SKM-1 treated with dmso at 0.1 percent for 144 hours (cell line): ENCODE data around the gene NDE1.

Source experiments
- DNase-seq: peaks from one replicate; lab custom pipeline; 2025; ENCODE audit not compliant: unreplicated experiment; lab: John Stamatoyannopoulos, UW

The NDE1 gene

GRCh38 chr16:15732416-15732815 is 82.4 kb downstream of the NDE1 start:
- no peak for DNase-seq

DNA sequence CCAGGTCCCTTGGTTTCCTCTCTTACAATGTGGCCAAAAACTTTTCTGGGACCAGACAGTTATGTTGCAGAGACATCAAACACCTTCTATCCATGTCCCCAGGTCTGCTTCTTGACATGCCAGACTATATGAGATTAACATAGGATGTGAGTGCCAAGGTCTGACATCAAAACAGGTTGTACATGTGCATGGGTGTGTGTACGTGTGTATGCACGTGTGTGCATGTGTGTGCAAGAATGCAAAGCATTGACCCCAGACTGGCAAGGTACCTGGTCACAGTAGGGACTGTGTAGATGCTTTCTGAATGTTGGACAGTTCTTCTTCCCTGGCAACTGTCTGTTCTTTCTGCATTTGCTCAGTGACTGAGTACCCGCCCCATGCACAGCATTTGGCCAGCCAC is 85.6 kb downstream of the NDE1 start:
- no peak for DNase-seq

GRCh38 chr16:15736529-15736928 is 86.5 kb downstream of the NDE1 start:
- no peak for DNase-seq

DNA sequence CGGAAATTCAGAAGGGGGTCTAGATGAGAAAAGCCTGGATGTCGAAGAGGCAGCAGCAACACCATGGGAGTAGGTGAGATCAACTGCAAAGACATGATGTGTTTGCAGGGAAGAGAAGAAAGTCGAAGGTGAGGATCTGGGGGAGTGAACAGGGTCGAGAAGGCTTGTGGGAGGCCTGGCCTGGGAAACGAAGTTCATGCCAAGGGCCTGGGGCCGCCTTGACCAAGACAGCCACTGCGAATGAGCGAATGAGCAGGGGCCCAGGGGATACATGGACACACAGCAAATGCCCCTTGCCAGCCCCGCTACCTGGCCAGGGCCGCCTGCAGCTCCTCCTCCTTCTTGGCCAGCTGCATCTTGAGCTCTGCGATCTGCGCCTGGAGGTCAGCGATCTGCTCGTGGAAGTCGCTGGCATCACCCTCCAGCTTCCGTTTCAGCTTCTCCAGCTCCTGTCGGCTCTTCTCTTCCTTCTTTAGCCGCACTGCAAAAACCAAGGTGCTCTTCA is 87.1 kb downstream of the NDE1 start:
- no peak for DNase-seq

- DNase-seq = no peak
These were observed 89.4 kb downstream of the NDE1 start for GRCh38 chr16:15739464-15739863.

DNA sequence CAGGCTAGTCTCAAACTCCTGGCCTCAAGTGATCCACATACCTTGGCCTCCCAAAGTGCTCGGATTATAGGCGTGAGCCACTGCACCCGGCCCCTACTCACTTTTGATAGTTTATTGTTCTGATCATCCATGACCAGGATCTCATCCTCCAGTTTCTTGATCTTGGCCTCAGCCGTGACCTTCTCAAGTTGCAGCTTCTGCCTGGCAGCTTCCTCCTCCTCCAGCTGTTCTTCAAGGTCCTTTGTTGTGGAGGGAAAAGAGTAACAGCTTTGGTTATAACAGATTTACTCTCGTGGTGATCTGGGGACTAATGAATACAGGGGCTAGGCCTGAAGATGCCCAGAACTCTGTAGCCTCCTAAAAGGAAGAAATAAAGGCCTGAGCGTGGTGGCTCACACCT is 89.9 kb downstream of the NDE1 start:
- DNase-seq = no peak

DNA sequence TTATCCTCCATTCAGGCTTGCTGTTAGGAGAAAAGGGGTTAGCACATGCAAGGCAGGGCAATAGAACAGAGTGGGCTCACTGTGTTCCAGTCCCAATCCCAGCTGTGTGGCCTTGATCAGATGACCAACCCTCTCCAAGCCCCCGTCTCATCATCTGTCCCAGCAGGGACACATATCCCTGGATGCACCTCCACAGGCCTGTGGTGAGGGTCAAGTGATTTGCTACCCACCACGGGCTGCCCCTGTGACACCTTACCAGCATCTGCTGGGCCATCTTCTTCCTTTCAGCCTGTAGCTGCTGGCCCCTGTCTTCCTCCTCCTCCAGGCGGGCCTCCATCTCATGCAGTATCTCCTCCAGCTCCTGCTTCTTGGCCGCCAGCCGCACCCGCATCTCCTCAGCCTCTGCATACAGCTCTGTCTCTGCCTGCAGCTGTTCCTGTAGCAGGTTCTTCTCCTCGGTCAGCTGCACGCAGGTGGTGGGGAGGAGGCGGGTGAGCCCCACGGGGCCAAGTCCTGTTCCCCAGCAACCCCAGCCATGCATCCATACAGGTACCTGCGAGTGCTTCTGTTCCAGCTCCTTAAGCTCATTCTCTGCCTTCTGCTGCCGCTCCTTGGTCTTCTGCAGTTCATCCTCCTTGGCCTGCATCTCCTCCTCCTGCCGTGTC is 91.3 kb downstream of the NDE1 start:
- no peak for DNase-seq

DNA sequence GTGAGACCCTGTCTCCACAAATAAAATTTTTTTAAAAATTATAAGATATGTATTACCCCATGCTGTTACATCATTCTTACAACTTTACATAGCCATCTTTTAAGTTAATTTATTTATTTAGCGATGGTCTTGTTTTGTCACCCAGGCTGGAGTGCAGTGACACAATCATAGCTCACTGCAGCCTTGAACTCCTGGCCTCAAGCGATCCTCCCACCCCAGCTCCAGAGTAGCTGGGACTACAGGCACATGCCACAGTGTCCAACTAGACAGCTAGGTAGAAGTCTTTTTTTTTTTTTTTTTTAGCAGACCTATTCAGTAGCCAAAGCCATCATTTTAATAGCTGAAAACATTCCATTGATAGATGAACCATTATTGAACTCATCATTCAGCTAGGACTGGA is 92.7 kb downstream of the NDE1 start:
- DNase-seq = no peak

DNA sequence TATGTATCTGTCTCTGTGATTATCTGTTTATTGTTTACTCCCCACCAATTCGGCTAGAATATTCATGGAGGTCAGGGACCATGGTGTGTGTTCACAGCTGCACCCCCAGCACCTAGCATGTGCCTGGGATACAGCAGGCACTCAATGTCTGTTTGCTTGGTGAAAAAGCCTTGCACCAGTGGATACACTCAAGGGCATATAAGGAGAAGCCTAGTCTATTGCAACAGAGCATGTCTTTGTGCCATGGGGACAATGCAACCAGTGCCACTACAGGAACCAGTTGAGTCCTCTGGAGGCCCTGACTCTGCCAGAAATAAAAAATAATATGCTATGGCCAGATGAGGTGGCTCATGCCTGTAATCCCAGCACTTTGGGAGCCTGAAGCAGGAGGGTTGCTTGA is 93.6 kb downstream of the NDE1 start:
- no peak for DNase-seq

GRCh38 chr16:15746332-15746731 is 96.3 kb downstream of the NDE1 start:
- no peak for DNase-seq

GRCh38 chr16:15747937-15748336 is 97.9 kb downstream of the NDE1 start:
- no peak for DNase-seq

- no peak for DNase-seq
These were observed 98.6 kb downstream of the NDE1 start for GRCh38 chr16:15748654-15749053.

DNA sequence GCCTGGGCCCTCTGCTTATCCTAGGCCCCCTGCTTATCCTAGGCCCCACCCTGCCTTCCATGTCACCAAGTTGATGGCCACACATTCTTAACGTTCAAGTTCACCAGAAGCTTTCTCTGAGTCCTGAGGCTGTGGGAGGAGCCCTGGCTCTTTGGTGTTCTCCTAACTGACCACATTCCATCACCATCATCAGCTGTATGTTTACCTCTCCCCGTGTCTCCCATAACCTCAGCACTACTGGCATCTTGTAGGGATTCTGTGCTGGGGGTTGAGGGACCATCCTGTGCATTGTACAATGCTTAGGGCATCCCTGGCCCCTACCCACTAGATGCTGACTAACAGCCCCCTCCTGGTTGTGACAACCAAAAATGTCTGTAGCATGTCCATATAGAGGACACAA is 99.3 kb downstream of the NDE1 start:
- no peak for DNase-seq

- DNase-seq = no peak
These were observed 99.9 kb downstream of the NDE1 start for GRCh38 chr16:15749985-15750384.

DNA sequence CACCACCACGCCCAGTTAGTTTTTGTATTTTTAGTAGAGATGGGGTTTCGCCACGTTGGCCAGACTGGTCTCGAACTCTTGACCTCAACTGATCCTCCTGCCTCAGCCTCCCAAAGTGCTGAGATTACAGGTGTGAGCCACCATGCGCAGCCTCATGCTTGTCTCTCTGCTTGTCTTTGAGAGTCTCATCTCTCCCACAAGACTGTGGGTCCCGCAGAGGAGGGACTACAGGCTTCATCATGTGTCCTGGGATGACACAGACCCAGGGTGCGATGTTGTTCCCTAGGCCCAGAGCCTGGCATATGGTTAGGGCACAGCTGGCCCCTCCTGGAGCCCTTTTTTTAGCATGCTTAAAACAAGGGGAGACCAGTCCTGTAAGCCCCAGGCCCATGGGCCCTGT is 101.9 kb downstream of the NDE1 start:
- DNase-seq = no peak

- no peak for DNase-seq
These were observed 102.9 kb downstream of the NDE1 start for GRCh38 chr16:15752717-15753488.

DNA sequence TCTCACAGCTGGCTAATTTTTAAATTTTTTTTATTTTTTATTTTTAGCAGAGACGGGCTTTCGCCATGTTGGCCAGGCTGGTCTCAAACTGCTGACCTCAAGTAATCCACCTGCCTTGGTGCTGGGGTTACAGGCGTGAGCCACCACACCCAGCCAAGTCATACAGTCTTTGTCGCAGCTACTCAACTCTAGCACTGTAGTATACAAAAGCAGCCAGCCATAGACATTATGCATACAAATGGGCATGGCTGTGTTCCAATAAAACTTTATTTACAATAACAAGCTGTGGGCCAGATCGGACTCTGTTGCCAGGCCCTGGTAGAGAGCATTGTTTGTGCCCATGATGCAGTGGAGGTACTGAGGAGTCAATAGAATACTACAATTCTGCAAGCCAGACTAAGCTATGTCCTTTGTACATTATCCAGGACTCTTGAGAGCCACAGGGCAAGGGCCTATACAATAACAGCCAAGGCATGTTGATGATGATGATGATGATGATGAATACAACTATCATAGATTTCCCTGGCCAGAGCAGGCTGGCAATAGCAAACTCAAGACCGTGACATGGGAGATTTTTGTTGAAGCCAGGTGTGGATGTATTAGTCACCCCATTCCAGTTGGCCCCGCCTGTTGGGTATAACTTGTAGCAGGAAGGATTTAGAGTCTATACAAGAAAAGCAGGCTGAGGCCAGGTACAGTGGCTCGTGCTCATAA is 104.9 kb downstream of the NDE1 start:
- DNase-seq = no peak

GRCh38 chr16:15757077-15757386 is 107.0 kb downstream of the NDE1 start:
- DNase-seq = no peak

DNA sequence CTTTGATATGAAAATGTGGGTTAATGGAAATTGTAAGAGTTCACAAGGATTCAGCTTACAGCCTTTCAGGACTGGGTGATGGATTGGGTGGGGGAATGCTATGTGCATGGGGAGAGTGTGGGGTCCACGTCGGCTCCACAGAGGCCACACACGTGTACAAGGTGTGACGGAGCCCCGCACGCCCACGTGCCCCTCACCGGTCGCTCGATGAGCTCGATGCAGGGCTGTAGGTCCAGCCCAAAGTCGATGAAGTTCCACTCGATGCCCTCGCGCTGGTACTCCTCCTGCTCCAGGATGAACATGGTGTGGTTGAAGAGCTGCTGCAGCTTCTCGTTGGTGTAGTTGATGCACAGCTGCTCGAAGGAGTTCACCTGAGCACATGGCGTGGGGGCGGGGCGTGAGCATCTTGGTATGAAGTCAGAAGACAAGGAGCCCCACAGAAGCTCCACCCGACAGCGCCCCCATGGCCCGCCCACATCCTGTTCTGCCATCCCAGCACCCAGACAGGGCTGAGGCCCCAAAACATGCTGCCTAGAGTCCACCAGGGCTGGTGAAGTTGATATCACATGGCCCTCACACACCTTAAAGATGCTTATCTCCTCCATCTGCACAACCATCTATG is 107.7 kb downstream of the NDE1 start:
- DNase-seq = no peak

DNA sequence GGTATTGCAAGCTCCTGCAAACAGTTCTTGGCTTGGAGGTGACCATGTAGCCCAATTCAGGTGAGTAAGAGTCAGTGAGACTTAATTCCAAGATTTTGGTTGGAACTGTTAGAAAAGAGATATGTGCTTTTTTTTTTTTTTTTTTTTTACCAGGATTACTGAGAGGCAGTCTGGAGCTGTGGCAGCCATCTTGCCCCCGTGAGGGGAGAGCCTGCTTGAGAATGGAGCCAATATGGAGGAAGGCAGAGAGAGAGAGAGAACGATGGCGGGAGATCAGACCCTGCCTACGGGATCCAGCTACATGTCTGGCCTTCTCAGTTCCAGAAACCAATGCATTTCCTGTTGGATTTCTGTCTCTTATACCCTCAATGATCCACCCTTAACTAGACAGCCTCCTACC is 109.0 kb downstream of the NDE1 start:
- no peak for DNase-seq

DNA sequence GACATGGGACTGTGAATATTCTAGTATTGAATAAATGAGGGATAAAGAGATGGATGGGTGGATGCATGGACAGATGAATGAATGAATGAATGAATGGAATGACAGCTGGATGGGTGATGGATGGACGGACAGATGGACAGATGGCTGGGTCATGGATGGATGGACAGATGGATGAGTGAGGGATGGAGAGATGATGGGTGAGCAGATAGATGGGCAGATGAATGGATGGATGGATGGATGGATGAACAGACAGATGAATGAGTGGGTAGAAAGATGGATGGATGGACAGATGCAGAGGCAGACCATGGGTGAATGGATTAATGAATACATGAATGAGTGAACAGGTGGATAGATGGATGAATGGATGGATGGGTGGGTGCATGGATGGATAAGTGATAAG is 110.1 kb downstream of the NDE1 start:
- no peak for DNase-seq

- no peak for DNase-seq
These were observed 114.1 kb downstream of the NDE1 start for GRCh38 chr16:15764112-15764511.
